ENCODE results near the gene DUSP11.

DNA sequence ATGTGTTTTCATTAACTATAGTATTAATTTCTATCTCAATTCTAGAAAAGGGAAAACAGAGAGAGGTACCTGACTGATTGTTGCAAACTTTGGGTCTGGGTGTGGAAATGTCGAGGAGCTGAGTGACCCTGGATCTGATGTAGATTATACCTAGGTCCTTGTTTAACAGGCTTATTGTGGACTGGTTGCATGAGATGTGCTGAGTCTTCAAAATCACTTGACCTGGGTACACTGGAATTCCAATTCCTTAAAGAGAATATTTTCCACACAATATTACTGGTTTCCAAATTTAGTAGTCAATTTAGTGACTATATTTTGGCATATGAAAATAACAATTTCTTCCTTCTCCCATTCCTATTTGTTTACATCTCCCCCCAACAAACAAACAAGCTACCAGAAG lies 13.6 kb downstream of the DUSP11 start:
- TF ChIP-seq EZH2phosphoT487 (conservative IDR thresholded peaks at IDR 0.05; ENCODE audit: low read length) = no peak
- TF ChIP-seq, protein P1, sequence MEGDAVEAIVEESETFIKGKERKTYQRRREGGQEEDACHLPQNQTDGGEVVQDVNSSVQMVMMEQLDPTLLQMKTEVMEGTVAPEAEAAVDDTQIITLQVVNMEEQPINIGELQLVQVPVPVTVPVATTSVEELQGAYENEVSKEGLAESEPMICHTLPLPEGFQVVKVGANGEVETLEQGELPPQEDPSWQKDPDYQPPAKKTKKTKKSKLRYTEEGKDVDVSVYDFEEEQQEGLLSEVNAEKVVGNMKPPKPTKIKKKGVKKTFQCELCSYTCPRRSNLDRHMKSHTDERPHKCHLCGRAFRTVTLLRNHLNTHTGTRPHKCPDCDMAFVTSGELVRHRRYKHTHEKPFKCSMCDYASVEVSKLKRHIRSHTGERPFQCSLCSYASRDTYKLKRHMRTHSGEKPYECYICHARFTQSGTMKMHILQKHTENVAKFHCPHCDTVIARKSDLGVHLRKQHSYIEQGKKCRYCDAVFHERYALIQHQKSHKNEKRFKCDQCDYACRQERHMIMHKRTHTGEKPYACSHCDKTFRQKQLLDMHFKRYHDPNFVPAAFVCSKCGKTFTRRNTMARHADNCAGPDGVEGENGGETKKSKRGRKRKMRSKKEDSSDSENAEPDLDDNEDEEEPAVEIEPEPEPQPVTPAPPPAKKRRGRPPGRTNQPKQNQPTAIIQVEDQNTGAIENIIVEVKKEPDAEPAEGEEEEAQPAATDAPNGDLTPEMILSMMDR (IDR thresholded peaks at IDR 0.05; ENCODE audit: insufficient read depth, low read length, poor library complexity, severe bottlenecking) = no peak
